ENCODE results near the gene OR56A3.

GRCh38 chr11:5941951-5942350, at the start of gene OR56A3:
- TF ChIP-seq CTCF (conservative IDR thresholded peaks at IDR 0.05; ENCODE audit: low read depth, low read length): no peak
- no peak for TF ChIP-seq EZH2phosphoT487 (IDR thresholded peaks at IDR 0.05; ENCODE audit: borderline replicate concordance, low read length)
